Measurements from ENCODE around the gene BGN. TPM values are rescaled to one million over a fixed set of nuclear protein-coding genes. Genes with fewer than 3 reads are reported as not detected.

The BGN gene
- total RNA-seq, 1 donor from 2014 or later = 50.0 TPM

GRCh38 chrX:153481043-153481442 lies 13.7 kb upstream of the BGN start:
- Histone ChIP-seq H3K4me1 (ENCODE audit: insufficient read depth, low read length) (peaks cover 18% of the 10 kb centered on the region), H4K20me1 (ENCODE audit: insufficient read depth, low read length) (no peaks in the 10 kb centered on the region), H3K36me3 (ENCODE audit: insufficient read depth, low read length) (no peaks in the 10 kb centered on the region), H3K27ac (ENCODE audit: low read depth, low read length) (no peak overlapping the region), H3K4me3 (ENCODE audit: insufficient read depth, low read depth, low read length) (no peak overlapping the region), H3K9ac (ENCODE audit: low read length) (no peak overlapping the region), H2AFZ (ENCODE audit: low read depth, low read length) (no peak overlapping the region), H3K9me3 (ENCODE audit: insufficient read depth, low read depth, low read length) (no peaks in the 10 kb centered on the region), H3K4me2 (ENCODE audit: low read length) (no peak overlapping the region), H3K27me3 (ENCODE audit: insufficient read depth, low read length) (no peaks in the 10 kb centered on the region), H3K79me2 (ENCODE audit: insufficient read depth, low read length) (no peaks in the 10 kb centered on the region)
- Mint-ChIP-seq H3K36me3 (ENCODE audit: low read depth, unreplicated experiment) (peaks cover 3% of the 10 kb centered on the region), H3K27ac (ENCODE audit: unreplicated experiment) (no peak overlapping the region), H3K4me1 (ENCODE audit: low read depth, unreplicated experiment) (no peaks in the 10 kb centered on the region), H3K4me3 (ENCODE audit: unreplicated experiment) (no peak overlapping the region), H3K27me3 (ENCODE audit: low read depth, unreplicated experiment) (peaks cover 1% of the 10 kb centered on the region), H3K9me3 (ENCODE audit: unreplicated experiment) (no peaks in the 10 kb centered on the region)
- no peak for FAIRE-seq
- TF ChIP-seq, protein P1, sequence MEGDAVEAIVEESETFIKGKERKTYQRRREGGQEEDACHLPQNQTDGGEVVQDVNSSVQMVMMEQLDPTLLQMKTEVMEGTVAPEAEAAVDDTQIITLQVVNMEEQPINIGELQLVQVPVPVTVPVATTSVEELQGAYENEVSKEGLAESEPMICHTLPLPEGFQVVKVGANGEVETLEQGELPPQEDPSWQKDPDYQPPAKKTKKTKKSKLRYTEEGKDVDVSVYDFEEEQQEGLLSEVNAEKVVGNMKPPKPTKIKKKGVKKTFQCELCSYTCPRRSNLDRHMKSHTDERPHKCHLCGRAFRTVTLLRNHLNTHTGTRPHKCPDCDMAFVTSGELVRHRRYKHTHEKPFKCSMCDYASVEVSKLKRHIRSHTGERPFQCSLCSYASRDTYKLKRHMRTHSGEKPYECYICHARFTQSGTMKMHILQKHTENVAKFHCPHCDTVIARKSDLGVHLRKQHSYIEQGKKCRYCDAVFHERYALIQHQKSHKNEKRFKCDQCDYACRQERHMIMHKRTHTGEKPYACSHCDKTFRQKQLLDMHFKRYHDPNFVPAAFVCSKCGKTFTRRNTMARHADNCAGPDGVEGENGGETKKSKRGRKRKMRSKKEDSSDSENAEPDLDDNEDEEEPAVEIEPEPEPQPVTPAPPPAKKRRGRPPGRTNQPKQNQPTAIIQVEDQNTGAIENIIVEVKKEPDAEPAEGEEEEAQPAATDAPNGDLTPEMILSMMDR (IDR thresholded peaks at IDR 0.05; ENCODE audit: insufficient read depth, low read depth, low read length) = no peak
- TF ChIP-seq EZH2 (IDR thresholded peaks at IDR 0.05; ENCODE audit: insufficient read depth, low read length) = no peak
- no peak for DNase-seq (ENCODE audit: low read depth)

- Histone ChIP-seq H3K36me3 (ENCODE audit: insufficient read depth, low read length) (no peaks in the 10 kb centered on the region), H3K9me3 (ENCODE audit: insufficient read depth, low read depth, low read length) (no peaks in the 10 kb centered on the region), H4K20me1 (ENCODE audit: insufficient read depth, low read length) (no peaks in the 10 kb centered on the region), H3K27ac (ENCODE audit: low read depth, low read length) (no peak overlapping the region), H3K79me2 (ENCODE audit: insufficient read depth, low read length) (no peaks in the 10 kb centered on the region), H2AFZ (ENCODE audit: low read depth, low read length) (no peak overlapping the region), H3K27me3 (ENCODE audit: insufficient read depth, low read length) (no peaks in the 10 kb centered on the region), H3K4me1 (ENCODE audit: insufficient read depth, low read length) (peaks cover 4% of the 10 kb centered on the region), H3K9ac (ENCODE audit: low read length) (no peak overlapping the region), H3K4me2 (ENCODE audit: low read length) (no peak overlapping the region), H3K4me3 (ENCODE audit: insufficient read depth, low read depth, low read length) (no peak overlapping the region)
- Mint-ChIP-seq H3K27me3 (ENCODE audit: low read depth, unreplicated experiment) (peaks cover 1% of the 10 kb centered on the region), H3K27ac (ENCODE audit: unreplicated experiment) (no peak overlapping the region), H3K9me3 (ENCODE audit: unreplicated experiment) (no peaks in the 10 kb centered on the region), H3K4me3 (ENCODE audit: unreplicated experiment) (no peak overlapping the region), H3K4me1 (ENCODE audit: low read depth, unreplicated experiment) (no peaks in the 10 kb centered on the region), H3K36me3 (ENCODE audit: low read depth, unreplicated experiment) (no peaks in the 10 kb centered on the region)
- FAIRE-seq = no peak
- TF ChIP-seq, protein P1 (IDR thresholded peaks at IDR 0.05; ENCODE audit: insufficient read depth, low read depth, low read length) = no peak
- no peak for TF ChIP-seq EZH2 (IDR thresholded peaks at IDR 0.05; ENCODE audit: insufficient read depth, low read length)
- no peak for DNase-seq (ENCODE audit: low read depth)
Measured at GRCh38 chrX:153482376-153483015, 12.3 kb upstream of the BGN start.

DNA sequence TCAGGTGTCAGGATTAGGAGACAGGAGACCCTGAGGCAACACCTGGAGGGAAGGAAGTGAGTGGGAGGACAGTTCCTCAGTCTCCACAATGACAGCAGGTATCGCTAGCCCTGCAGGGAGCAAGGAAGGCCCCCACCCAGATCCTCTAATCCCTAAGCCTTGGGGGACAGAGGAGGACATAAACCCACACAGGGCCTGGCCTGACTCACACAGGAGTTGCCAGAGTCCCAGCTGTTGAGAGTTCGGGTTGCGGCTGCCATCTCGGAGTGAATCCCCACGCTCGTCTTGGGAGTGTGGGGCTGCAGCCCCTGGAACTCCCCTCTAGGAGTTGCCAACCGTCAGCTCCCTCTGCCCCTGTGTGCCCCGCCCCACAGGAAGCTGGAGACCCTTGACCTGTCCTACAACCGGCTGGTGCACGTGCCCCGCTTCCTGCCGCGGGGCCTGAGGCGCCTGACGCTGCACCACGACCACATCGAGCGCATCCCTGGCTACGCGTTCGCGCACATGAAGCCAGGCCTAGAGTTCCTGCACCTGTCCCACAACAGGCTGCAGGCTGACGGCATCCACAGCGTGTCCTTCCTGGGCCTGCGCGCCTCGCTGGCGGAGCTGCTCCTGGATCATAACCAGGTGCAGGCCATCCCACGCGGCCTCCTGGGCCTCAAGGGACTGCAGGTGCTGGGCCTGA lies 9.2 kb upstream of the BGN start:
- H3K27ac Mint-ChIP-seq (ENCODE audit: unreplicated experiment) = no peak overlapping the region
- H3K4me3 ChIP-seq (ENCODE audit: insufficient read depth, low read depth, low read length) = no peak overlapping the region
- no peaks in the 10 kb centered on the region for H3K4me1 Mint-ChIP-seq (ENCODE audit: low read depth, unreplicated experiment)

More for the DNA sequence above, 9.2 kb upstream of the BGN start:
- no peaks in the 10 kb centered on the region for H3K36me3 Mint-ChIP-seq (ENCODE audit: low read depth, unreplicated experiment)
- no peaks in the 10 kb centered on the region for H3K9me3 Mint-ChIP-seq (ENCODE audit: unreplicated experiment)
- Histone ChIP-seq H3K36me3 (ENCODE audit: insufficient read depth, low read length) (no peaks in the 10 kb centered on the region), H3K27me3 (ENCODE audit: insufficient read depth, low read length) (no peaks in the 10 kb centered on the region), H3K4me1 (ENCODE audit: insufficient read depth, low read length) (peaks cover 14% of the 10 kb centered on the region), H3K9ac (ENCODE audit: low read length) (no peak overlapping the region), H3K27ac (ENCODE audit: low read depth, low read length) (no peak overlapping the region), H4K20me1 (ENCODE audit: insufficient read depth, low read length) (no peaks in the 10 kb centered on the region), H3K79me2 (ENCODE audit: insufficient read depth, low read length) (no peaks in the 10 kb centered on the region), H3K4me2 (ENCODE audit: low read length) (no peak overlapping the region), H2AFZ (ENCODE audit: low read depth, low read length) (no peak overlapping the region), H3K9me3 (ENCODE audit: insufficient read depth, low read depth, low read length) (no peaks in the 10 kb centered on the region)
- no peak for TF ChIP-seq EZH2 (IDR thresholded peaks at IDR 0.05; ENCODE audit: insufficient read depth, low read length)
- TF ChIP-seq, protein P1 (IDR thresholded peaks at IDR 0.05; ENCODE audit: insufficient read depth, low read depth, low read length) = no peak
- no peak for FAIRE-seq
- H3K4me3 Mint-ChIP-seq (ENCODE audit: unreplicated experiment) = no peak overlapping the region
- H3K27me3 Mint-ChIP-seq (ENCODE audit: low read depth, unreplicated experiment) = no peaks in the 10 kb centered on the region
- no peak for DNase-seq (ENCODE audit: low read depth)

Data from astrocyte (in vitro differentiated cells and primary cell).